PFSK-1 (cell line): ENCODE results near the gene CAPN7.

ENCODE experiments used
- POLR2AphosphoS5 ChIP-seq: IDR thresholded peaks from 2 replicates; pipeline ENCODE4 v1.6.1; 2012; ENCODE audit warnings: low read depth, mild to moderate bottlenecking, control low read depth, low read length, moderate library complexity
- REST ChIP-seq, 2 experiments: IDR thresholded peaks; 2 replicates each; pipeline versions ENCODE4 v1.6.1 to v1.8.0; 2011 to 2012; ENCODE audit warnings: low read depth in 2 of 2, low read length in 2 of 2, control low read depth in 1 of 2, inconsistent platforms in 1 of 2, mild to moderate bottlenecking in 1 of 2, moderate library complexity in 1 of 2; ENCODE audit not compliant: insufficient read depth in 1 of 2
- SIN3A ChIP-seq: IDR thresholded peaks from 2 replicates; pipeline ENCODE4 v1.6.1; 2012; ENCODE audit warnings: mild to moderate bottlenecking, low read length, moderate library complexity, borderline replicate concordance; ENCODE audit not compliant: insufficient read depth
- TAF1 ChIP-seq: IDR thresholded peaks from 2 replicates; pipeline ENCODE4 v1.6.1; 2012; ENCODE audit warnings: low read length, control low read depth, borderline replicate concordance; ENCODE audit not compliant: insufficient read depth

GRCh38 chr3:15215996-15216395 is 9.9 kb downstream of the CAPN7 start:
- no peak for TF ChIP-seq REST (IDR thresholded peaks at IDR 0.05; ENCODE audit: insufficient read depth in 1 of 2, low read depth in 2 of 2, low read length in 2 of 2)
- TF ChIP-seq POLR2AphosphoS5 = no peak
- TF ChIP-seq SIN3A = no peak
- no peak for TF ChIP-seq TAF1
